Activated CD4-positive, alpha-beta T cell treated with anti-CD3 and anti-CD28 coated beads, Interleukin-2, Interleukin-4, amounts not matched to agents 100 ng/mL and 50 ng/mL, durations not matched to agents 16 hours and 8 hours (primary cell): ENCODE measurements around the gene ASAP2.
"Not testable (repeated sequence)": the region's sequence is repeated elsewhere in the genome, so short reads cannot be mapped to it uniquely, and the experiment has no call there.

Experiments used
- DNase-seq: peaks from one replicate; pipeline ENCODE4 v3.0.0-alpha.2; 2020; ENCODE audit warnings: low spot score

Gene ASAP2

DNA sequence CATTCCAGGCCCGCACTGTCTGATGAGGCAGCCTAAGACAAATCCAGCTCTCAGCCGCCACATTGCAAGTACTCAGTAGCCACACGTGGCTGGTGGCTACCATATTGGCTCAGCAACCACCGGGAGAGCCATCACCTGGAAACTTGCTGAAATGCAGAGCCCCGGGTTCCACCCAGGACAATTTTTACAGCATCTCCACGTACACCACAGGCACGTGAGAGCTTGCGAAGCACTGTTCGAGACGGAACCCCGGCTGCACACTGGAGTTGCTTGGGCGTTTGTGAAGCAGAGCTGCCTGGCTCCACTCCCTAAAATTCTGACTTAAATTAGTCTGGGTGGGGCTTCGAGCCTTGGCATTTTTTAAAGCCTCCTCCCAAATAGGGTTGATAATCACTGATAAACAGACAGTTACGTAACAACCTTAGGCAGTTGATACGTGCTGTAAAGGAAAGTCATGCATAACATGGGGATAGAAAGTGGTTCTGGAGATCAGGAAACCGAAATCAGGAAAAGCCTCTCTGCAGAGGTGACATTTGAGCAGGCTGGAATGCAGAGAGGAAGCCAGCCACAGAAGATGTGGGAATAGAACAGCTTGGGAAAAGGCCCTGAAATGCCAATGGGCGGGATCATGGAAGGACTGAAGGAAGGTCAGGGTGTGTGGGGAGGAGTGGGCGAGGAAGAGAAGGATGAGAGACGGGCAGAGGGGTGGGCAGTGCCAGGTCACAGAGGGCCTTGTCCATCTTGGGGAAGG lies 6.2 kb downstream of the ASAP2 start:
- DNase-seq, result no peak

DNA sequence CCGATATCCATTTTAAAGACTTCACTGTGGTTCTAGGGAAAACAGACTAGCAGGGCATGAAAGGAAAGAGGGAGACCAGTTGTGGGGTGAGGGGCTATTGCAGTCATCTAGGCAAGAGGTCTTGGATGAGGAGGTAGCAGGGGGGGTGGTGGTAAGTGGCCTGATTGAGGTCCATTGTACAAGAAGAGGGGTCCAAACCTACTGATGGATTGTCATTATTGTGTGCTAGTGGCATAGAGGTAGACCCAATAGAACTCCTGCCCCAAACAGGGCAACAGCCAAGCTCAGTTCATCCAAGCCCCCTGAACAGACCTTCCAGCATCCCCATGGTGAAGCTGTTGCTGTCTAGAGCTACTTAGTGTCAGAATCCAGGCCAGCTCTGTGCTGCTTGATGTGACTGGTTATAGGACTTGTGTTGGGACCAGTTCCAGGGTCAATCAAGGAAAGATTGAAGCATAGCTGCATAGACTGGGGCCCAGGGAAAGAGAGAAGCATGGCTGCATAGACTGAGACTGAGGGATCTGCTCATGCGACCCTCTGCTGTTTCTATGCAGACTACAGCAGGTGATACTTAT lies 7.0 kb downstream of the ASAP2 start:
- DNase-seq, result no peak

DNA sequence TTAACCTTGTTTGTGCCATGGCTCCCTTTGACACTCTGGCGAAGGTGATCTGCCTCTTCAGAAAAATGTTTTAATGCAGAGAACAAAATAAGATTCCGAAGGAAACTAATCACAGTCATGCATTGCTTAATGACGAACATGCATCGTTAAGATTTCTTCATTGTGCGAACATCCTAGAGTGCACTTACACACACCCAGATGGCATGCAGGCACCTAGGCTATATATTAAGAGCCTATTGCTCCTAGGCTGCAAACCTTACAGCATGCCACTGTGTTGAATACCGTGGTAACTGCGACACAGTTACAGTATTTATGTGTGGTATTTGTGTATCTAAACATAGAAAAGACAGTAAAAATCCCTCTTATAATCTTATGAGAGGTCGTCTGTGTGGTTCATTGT lies 8.3 kb downstream of the ASAP2 start:
- DNase-seq, result no peak

DNA sequence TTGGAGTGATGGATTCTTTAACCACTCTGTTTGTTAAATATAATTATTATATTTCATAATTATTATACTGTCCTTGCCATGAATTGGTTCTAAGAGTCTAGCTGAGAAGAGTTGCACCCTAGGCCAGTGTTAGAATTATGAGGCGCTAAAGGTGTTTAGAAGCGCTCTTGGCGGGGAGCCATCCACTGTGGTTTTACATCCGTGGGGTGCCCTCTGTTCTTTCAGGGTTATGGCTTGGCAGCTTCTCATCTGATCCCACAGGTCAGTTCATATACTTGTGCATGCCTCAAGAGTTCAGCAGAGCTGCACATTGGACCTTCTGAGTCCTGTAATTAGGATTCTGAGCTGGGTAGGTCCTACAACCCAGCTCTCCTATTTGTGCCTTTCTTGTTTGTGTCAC lies 9.1 kb downstream of the ASAP2 start:
- no peak for DNase-seq

DNA sequence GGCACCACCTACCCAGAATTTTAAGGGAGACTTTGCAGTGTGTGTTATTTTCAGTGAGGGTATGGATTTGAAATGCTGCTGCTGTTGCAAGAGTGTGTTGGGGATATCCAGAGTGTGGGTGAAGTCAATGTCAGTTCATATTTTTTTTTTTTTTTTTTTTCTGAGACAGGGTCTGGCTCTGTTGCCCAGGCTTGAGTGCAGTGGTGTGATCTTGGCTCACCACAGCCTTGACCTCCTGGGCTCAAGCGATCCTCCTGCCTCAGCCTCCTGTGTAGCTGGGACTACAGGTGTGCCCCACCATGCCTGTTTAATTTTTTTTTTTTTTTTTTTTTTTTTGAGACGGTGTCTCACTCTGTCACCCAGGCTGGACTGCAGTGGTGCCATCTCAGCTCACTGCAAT lies 9.5 kb downstream of the ASAP2 start:
- not testable (repeated sequence) for DNase-seq

- DNase-seq, result no peak
Observed at GRCh38 chr2:9217838-9218770, 11.5 kb downstream of the ASAP2 start.

- DNase-seq, result no peak
Observed at GRCh38 chr2:9219027-9219445, 12.4 kb downstream of the ASAP2 start.

DNA sequence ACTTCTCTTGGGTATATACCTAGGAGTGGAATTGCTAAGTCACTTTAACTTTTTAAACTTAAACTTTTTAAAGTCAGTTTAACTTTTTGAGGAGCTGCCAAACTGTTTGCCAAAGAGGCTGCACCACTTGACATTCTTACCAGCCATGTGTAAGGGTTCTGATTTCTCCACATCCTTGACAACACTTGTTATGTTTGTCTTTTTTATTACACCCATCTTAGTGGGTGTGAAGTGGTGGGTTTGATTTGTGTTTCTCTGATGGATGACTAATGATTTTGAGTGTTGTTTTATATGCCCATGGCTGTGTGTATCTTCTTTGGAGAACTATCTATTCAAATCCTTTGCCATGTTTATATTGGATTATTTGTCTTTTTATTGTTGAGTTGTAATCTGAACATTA lies 13.6 kb downstream of the ASAP2 start:
- no peak for DNase-seq

DNA sequence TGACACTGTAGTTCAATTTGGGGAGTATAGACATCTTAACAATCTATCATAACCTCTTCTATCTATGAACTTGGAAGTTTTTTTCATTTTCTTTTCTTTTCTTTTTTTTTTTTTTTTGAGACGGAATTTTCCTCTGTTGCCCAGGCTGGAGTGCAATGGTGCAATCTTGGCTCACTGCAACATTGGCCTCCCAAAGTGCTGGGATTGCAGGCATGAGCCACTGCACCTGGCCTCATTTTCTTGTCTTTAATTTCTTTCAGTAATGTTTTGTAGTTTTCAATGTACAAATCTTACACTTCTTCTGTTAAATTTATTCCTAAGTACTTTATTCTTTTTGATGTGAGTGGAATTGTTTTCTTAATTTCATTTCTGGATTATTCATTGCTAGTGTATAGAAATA lies 14.6 kb downstream of the ASAP2 start:
- no peak for DNase-seq

GRCh38 chr2:9222239-9222892 lies 15.8 kb downstream of the ASAP2 start:
- DNase-seq, result no peak

GRCh38 chr2:9222893-9223287 lies 16.3 kb downstream of the ASAP2 start:
- DNase-seq, result no peak

DNA sequence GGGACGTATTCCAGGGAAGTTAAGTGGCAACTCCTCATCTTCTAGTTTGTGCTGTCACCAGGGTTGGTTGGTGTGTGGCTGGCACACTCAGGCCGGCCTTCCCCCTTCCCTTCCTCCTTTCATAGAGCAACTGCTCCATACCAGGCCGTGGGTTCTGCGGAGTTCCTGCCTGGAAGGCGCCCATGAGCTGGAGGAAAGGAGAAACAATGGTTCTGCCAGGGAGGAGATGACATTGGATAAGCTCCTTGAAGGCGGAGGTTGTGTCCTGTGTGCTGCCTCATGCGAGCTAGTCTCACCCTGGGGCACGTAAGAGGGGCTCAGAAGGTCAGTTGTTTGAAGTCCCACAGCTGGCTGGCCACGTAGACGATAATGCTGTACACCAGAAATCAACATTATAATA lies 19.2 kb downstream of the ASAP2 start:
- no peak for DNase-seq

DNA sequence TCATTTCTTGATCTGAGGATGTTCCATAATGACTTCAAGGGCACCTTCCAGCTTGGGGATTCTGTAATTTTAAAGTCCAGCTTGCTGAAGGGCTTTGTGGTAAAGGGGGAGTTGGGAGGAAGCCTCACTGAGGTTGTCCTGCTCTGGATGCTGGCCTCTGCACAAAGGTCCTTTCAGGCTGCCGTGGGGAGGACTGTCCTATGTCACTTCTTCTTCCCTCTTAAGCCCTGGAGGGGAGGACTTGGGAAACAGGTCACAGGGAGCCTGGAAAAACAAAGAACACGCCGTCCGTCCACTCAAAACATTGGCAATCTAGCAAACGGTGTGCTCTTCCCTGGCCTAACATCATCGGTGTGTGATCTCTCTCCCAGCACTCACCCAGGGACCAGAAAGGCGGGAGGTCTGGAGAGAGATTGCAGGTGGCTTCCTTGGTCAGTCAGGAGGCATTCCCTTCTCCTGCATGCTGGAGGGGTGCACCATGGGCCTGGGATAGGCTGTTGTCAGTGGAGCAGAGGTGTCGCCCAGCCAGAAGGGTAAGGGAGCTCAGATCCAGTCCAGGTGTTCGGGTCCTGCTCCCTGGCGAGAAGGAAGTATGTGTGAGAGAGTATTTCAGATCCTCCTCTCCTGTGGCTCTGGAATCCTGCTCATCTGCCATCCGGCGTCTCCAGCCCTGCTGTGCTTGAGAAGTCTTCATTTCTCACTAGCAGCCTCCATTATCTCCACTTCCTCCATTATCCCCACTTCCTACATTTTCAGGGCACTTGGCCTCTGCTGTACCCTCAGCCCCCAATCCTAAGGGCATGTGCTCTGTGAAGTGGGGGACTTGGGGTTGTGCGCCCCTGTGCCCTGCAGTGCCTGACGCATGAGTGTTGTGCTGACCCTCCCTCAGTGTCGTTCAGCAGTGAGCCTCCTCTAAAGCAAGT lies 20.1 kb downstream of the ASAP2 start:
- no peak for DNase-seq

DNA sequence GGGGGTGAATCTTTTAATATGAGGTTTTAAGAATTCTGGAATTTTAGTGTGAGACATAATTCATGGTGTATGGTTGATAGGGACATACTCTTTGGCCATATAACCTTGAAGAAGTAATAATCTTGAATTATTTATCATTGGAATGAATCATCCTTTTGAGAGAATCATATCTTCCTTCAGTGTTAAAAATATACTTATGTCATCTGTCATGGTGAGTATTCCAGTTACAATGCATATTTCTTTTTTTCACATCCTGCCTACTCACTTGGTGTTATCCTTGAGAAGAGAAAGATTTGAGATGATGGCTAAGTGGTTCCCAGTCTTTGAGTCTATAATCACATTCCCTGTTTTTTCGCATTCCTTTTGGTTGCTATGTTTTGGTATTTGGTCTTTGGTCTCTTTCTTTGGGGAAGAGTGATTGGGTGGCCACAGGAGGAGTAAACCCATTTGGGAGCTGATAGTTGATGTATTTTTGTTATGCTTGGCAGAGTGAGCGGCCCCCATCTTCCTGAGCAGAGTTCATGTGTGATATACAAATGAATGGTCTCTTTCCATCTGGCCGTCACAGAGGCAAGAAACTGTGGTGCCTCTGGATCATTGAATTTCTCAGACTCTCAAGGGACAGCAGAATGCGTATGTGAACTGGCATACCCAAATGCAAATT lies 21.6 kb downstream of the ASAP2 start:
- no peak for DNase-seq

DNA sequence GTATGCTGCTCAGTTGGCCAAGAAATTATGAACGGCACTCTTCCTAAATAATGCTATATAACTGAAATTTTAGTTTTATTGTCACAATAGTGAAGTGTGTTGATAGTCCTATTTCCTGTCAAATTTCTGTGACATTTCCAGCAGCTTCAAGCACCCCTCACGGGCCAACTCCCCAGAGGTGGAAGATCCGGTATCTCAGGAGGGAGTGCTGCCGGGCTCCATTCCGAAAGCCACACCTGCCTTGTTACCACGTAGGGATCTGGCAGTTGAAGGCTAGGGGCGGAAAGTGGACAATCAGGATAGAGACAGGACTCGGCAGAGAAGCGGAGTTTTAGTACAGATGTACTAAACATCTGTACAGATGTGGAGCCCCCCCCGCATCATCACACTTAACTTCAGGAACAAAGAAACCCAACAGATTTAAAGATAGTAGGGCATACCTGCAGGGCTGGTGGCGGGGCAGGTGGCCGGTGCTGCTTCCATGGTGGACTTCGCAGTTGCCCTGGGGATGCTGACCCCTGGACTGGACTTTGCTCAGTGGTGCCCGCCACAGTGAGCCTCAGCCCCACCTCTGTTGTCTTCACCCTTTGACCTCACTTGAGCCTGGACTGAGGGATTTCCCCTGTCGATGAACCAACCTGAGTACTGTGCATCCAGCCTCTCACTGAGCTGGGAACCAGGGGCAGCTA lies 22.3 kb downstream of the ASAP2 start:
- DNase-seq, result no peak

GRCh38 chr2:9229470-9229820 lies 22.8 kb downstream of the ASAP2 start:
- no peak for DNase-seq

GRCh38 chr2:9230051-9230802 lies 23.6 kb downstream of the ASAP2 start:
- no peak for DNase-seq

DNA sequence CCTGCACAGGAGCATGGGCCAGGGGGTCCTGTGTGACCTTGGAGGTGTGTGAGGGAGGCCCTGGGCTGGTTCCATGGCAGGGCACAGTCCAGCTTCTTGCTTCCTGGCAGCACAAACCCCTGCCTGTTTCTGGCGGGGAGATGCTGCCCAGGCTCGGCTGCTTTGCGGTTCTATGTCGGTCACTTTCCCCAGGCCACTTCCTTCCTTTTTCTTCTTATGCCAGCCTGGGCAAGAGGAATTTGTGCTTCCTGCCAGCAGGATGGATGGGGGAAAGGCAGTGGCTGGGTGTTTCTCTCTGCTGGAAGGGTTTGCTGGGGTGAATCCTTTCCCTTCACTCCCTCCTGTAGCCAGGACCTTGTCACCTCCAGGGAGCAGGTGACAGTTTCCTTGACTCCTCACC lies 24.3 kb downstream of the ASAP2 start:
- DNase-seq, result no peak
